HepG2 (cell line): ENCODE data around the gene RREB1. TPM values are rescaled to one million over a fixed set of nuclear protein-coding genes. Genes with fewer than 3 reads are reported as not detected.
A peak's percentile ranks its signal among the peaks of the same experiment; 100 is the strongest.

Experiments used
- CEBPG ChIP-seq: IDR thresholded peaks from 2 replicates; pipeline ENCODE4 v1.6.1; 2016
- PHF5A ChIP-seq: IDR thresholded peaks from one replicate; pipeline ENCODE4 v1.6.1; 2018; ENCODE audit warnings: low read depth, missing genetic modification reagents; ENCODE audit not compliant: unreplicated experiment
- RXRB ChIP-seq: IDR thresholded peaks from 2 replicates; pipeline ENCODE4 v1.6.1; 2016; ENCODE audit warnings: borderline replicate concordance, missing genetic modification reagents, missing compliant biosample characterization
- SAP130 ChIP-seq: IDR thresholded peaks from 2 replicates; pipeline ENCODE4 v1.6.1; 2016; ENCODE audit warnings: low read depth
- TBP ChIP-seq: sonication (generic); formaldehyde crosslinking; IDR thresholded peaks from 2 replicates; pipeline ENCODE4 v1.5.0; 2020; ENCODE audit warnings: missing genetic modification reagents
- TBX2 ChIP-seq: sonication (generic); formaldehyde crosslinking; IDR thresholded peaks from 2 replicates; pipeline ENCODE4 v1.5.0; 2020; ENCODE audit warnings: missing genetic modification reagents, mild to moderate bottlenecking, borderline replicate concordance
- ZBTB20 ChIP-seq: sonication (generic); formaldehyde crosslinking; IDR thresholded peaks from 2 replicates; pipeline ENCODE4 v1.8.1; 2023; ENCODE audit warnings: missing genetic modification reagents, low read depth, mild to moderate bottlenecking, borderline replicate concordance
- polyA plus RNA-seq, 8 experiments: library from polyadenylated mRNA; depleted of rRNA in 3 of 8; stranded (reverse) in 7 of 8; unstranded in 1 of 8; fragments of >200 nt; fragmentation: Illumina TruSeq in 4 of 8; extraction: Trizol in 4 of 8; gene quantifications; 2 replicates each; pipeline versions ENCODE4 v1.2.1 to v1.2.3, GENCODE V29; 2011 to 2016; ENCODE audit warnings: low read depth in 4 of 8, missing spikeins in 1 of 8, mixed read lengths in 1 of 8; ENCODE audit not compliant: insufficient read depth in 1 of 8
- total RNA-seq, 5 experiments: library from RNA; depleted of rRNA; stranded (reverse); fragments of >200 nt; fragmentation: Illumina TruSeq; extraction: Trizol; gene quantifications; 2 replicates each; pipeline ENCODE4 v1.2.3, GENCODE V29; 2016; ENCODE audit warnings: low read depth in 1 of 5
- TF ChIP-seq, protein P1 (sequence below): sonication (generic); formaldehyde crosslinking; IDR thresholded peaks from 2 replicates; pipeline ENCODE4 v1.4.0; 2020; ENCODE audit warnings: missing genetic modification reagents
- TF ChIP-seq, protein P2 (sequence below): sonication (generic); formaldehyde crosslinking; IDR thresholded peaks from 2 replicates; pipeline ENCODE4 v1.5.0; 2020; ENCODE audit warnings: mild to moderate bottlenecking, missing genetic modification reagents, borderline replicate concordance
- TF ChIP-seq, protein P3 (sequence below): sonication (generic); formaldehyde crosslinking; IDR thresholded peaks from 2 replicates; pipeline ENCODE4 v1.8.0; 2022; ENCODE audit warnings: missing genetic modification reagents, mild to moderate bottlenecking, borderline replicate concordance
- TF ChIP-seq, protein P4 (sequence below): sonication (generic); formaldehyde crosslinking; IDR thresholded peaks from 2 replicates; pipeline ENCODE4 v1.5.0; 2020; ENCODE audit warnings: missing genetic modification reagents, mild to moderate bottlenecking, borderline replicate concordance
- TF ChIP-seq, protein P5 (sequence below): fragments of 450-650 bp; IDR thresholded peaks from 2 replicates; pipeline ENCODE4 v1.6.1; 2017
- TF ChIP-seq, protein P6 (sequence below): sonication (generic); formaldehyde crosslinking; IDR thresholded peaks from 2 replicates; pipeline ENCODE4 v1.5.0; 2020; ENCODE audit warnings: mild to moderate bottlenecking, missing genetic modification reagents

RREB1 gene
- total and polyA plus RNA-seq, 2 of the 13 experiments (the other 11 are each of a cell fraction or from before 2014, with no cell fraction given): 6.1 to 23.2 TPM

DNA sequence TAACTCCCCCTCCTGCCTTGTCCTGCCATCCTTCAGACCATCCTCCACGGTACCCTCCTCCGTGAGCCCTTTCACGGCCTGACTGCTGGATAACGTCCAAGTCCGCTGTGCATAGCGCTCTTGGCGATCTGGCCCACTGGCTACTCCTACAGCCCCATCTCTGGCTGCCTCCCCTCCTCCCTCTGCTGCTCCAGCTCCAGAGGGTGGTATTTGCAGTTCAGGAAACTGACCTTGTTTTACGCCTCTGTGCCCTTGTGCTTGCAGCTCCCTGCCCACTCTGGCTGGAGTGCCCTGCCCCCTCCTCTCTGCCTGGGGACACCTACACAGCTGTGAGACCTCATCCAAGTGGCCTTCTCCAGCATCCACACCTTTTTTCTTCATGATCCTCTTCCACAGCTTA lies 6.5 kb upstream of the RREB1 start (continued):
- TF ChIP-seq PHF5A: no peak
- TF ChIP-seq, protein P1, sequence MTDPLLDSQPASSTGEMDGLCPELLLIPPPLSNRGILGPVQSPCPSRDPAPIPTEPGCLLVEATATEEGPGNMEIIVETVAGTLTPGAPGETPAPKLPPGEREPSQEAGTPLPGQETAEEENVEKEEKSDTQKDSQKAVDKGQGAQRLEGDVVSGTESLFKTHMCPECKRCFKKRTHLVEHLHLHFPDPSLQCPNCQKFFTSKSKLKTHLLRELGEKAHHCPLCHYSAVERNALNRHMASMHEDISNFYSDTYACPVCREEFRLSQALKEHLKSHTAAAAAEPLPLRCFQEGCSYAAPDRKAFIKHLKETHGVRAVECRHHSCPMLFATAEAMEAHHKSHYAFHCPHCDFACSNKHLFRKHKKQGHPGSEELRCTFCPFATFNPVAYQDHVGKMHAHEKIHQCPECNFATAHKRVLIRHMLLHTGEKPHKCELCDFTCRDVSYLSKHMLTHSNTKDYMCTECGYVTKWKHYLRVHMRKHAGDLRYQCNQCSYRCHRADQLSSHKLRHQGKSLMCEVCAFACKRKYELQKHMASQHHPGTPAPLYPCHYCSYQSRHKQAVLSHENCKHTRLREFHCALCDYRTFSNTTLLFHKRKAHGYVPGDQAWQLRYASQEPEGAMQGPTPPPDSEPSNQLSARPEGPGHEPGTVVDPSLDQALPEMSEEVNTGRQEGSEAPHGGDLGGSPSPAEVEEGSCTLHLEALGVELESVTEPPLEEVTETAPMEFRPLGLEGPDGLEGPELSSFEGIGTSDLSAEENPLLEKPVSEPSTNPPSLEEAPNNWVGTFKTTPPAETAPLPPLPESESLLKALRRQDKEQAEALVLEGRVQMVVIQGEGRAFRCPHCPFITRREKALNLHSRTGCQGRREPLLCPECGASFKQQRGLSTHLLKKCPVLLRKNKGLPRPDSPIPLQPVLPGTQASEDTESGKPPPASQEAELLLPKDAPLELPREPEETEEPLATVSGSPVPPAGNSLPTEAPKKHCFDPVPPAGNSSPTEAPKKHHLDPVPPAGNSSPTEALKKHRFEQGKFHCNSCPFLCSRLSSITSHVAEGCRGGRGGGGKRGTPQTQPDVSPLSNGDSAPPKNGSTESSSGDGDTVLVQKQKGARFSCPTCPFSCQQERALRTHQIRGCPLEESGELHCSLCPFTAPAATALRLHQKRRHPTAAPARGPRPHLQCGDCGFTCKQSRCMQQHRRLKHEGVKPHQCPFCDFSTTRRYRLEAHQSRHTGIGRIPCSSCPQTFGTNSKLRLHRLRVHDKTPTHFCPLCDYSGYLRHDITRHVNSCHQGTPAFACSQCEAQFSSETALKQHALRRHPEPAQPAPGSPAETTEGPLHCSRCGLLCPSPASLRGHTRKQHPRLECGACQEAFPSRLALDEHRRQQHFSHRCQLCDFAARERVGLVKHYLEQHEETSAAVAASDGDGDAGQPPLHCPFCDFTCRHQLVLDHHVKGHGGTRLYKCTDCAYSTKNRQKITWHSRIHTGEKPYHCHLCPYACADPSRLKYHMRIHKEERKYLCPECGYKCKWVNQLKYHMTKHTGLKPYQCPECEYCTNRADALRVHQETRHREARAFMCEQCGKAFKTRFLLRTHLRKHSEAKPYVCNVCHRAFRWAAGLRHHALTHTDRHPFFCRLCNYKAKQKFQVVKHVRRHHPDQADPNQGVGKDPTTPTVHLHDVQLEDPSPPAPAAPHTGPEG (CRISPR knock-in tag): no peak
- TF ChIP-seq ZBTB20 (CRISPR knock-in tag): 0 out of 2 replicates have a peak, but pooled peaks have one; percentile 27
- peak; percentile 66; the same call in 1 of the 2 replicates for TF ChIP-seq RXRB (CRISPR knock-in tag)
- TF ChIP-seq, protein P2, sequence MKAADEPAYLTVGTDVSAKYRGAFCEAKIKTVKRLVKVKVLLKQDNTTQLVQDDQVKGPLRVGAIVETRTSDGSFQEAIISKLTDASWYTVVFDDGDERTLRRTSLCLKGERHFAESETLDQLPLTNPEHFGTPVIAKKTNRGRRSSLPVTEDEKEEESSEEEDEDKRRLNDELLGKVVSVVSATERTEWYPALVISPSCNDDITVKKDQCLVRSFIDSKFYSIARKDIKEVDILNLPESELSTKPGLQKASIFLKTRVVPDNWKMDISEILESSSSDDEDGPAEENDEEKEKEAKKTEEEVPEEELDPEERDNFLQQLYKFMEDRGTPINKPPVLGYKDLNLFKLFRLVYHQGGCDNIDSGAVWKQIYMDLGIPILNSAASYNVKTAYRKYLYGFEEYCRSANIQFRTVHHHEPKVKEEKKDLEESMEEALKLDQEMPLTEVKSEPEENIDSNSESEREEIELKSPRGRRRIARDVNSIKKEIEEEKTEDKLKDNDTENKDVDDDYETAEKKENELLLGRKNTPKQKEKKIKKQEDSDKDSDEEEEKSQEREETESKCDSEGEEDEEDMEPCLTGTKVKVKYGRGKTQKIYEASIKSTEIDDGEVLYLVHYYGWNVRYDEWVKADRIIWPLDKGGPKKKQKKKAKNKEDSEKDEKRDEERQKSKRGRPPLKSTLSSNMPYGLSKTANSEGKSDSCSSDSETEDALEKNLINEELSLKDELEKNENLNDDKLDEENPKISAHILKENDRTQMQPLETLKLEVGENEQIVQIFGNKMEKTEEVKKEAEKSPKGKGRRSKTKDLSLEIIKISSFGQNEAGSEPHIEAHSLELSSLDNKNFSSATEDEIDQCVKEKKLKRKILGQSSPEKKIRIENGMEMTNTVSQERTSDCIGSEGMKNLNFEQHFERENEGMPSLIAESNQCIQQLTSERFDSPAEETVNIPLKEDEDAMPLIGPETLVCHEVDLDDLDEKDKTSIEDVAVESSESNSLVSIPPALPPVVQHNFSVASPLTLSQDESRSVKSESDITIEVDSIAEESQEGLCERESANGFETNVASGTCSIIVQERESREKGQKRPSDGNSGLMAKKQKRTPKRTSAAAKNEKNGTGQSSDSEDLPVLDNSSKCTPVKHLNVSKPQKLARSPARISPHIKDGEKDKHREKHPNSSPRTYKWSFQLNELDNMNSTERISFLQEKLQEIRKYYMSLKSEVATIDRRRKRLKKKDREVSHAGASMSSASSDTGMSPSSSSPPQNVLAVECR (CRISPR knock-in tag): peak; percentile 23; the same call in 1 of the 2 replicates
- peak; percentile 62 for TF ChIP-seq SAP130
- TF ChIP-seq, protein P3, sequence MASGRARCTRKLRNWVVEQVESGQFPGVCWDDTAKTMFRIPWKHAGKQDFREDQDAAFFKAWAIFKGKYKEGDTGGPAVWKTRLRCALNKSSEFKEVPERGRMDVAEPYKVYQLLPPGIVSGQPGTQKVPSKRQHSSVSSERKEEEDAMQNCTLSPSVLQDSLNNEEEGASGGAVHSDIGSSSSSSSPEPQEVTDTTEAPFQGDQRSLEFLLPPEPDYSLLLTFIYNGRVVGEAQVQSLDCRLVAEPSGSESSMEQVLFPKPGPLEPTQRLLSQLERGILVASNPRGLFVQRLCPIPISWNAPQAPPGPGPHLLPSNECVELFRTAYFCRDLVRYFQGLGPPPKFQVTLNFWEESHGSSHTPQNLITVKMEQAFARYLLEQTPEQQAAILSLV: no peak
- peak; percentile 71; the same call in 1 of the 2 replicates for TF ChIP-seq TBX2 (CRISPR knock-in tag)
- TF ChIP-seq TBP (CRISPR knock-in tag): no peak
- no peak for TF ChIP-seq CEBPG (CRISPR knock-in tag)
- TF ChIP-seq, protein P4, sequence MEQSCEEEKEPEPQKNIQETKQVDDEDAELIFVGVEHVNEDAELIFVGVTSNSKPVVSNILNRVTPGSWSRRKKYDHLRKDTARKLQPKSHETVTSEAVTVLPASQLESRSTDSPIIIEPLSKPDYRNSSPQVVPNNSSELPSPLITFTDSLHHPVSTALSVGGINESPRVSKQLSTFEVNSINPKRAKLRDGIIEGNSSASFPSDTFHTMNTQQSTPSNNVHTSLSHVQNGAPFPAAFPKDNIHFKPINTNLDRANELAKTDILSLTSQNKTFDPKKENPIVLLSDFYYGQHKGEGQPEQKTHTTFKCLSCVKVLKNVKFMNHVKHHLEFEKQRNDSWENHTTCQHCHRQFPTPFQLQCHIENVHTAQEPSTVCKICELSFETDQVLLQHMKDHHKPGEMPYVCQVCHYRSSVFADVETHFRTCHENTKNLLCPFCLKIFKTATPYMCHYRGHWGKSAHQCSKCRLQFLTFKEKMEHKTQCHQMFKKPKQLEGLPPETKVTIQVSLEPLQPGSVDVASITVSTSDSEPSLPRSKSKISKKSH (CRISPR knock-in tag): 0 out of 2 replicates have a peak, but pooled peaks have one; percentile 22
- TF ChIP-seq, protein P5, sequence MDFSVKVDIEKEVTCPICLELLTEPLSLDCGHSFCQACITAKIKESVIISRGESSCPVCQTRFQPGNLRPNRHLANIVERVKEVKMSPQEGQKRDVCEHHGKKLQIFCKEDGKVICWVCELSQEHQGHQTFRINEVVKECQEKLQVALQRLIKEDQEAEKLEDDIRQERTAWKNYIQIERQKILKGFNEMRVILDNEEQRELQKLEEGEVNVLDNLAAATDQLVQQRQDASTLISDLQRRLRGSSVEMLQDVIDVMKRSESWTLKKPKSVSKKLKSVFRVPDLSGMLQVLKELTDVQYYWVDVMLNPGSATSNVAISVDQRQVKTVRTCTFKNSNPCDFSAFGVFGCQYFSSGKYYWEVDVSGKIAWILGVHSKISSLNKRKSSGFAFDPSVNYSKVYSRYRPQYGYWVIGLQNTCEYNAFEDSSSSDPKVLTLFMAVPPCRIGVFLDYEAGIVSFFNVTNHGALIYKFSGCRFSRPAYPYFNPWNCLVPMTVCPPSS: no peak
- TF ChIP-seq, protein P6, sequence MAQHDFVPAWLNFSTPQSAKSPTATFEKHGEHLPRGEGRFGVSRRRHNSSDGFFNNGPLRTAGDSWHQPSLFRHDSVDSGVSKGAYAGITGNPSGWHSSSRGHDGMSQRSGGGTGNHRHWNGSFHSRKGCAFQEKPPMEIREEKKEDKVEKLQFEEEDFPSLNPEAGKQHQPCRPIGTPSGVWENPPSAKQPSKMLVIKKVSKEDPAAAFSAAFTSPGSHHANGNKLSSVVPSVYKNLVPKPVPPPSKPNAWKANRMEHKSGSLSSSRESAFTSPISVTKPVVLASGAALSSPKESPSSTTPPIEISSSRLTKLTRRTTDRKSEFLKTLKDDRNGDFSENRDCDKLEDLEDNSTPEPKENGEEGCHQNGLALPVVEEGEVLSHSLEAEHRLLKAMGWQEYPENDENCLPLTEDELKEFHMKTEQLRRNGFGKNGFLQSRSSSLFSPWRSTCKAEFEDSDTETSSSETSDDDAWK (CRISPR knock-in tag): no peak
